Right lobe of liver (tissue), 4 donors: ENCODE data around the gene EXOC3L2.

Experiments used
- POLR2A ChIP-seq: fragments of 450-650 bp; IDR thresholded peaks from one replicate; pipeline ENCODE4 v1.6.1; 2017; ENCODE audit warnings: antibody characterized with exemption, mild to moderate bottlenecking
- TF ChIP-seq, protein P1 (sequence below), 4 donors: fragments of 200-600 bp in 3 of 4; fragments of 450-650 bp in 1 of 4; IDR thresholded peaks; one replicate each; pipeline versions ENCODE4 v1.5.1 to v1.8.0; 2016 to 2022; ENCODE audit warnings: antibody characterized with exemption in 4 of 4, mild to moderate bottlenecking in 2 of 4
- donor health status: DM: no; HTN: no; CAD: no.
- donor health status: DM: no; HTN: no; CAD: no.
- donor health status: DM: no; HTN: yes; CAD: no.

DNA sequence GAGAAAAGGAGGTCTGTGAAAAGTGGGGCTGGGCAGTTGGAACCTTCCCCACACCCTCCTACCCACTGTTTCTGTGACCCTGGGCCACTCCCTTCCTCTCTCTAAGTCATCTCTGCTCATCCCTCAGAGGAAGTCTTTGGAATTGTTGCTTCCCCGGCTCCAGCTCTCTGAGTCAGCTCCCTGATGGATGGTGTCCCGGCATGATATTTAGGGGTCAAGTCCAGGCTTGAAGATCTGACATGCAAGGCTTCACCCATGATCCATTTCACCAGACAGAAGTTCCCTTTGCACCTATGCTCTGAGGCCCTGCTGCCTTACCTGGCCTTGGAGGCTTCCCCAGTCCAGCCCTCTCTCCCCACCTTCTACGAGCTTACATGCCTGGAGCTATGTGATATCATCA lies 13.3 kb downstream of the EXOC3L2 start:
- TF ChIP-seq, protein P1, sequence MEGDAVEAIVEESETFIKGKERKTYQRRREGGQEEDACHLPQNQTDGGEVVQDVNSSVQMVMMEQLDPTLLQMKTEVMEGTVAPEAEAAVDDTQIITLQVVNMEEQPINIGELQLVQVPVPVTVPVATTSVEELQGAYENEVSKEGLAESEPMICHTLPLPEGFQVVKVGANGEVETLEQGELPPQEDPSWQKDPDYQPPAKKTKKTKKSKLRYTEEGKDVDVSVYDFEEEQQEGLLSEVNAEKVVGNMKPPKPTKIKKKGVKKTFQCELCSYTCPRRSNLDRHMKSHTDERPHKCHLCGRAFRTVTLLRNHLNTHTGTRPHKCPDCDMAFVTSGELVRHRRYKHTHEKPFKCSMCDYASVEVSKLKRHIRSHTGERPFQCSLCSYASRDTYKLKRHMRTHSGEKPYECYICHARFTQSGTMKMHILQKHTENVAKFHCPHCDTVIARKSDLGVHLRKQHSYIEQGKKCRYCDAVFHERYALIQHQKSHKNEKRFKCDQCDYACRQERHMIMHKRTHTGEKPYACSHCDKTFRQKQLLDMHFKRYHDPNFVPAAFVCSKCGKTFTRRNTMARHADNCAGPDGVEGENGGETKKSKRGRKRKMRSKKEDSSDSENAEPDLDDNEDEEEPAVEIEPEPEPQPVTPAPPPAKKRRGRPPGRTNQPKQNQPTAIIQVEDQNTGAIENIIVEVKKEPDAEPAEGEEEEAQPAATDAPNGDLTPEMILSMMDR (IDR thresholded peaks at IDR 0.05), result no peak
- TF ChIP-seq POLR2A, result no peak
